B cell (primary cell): ENCODE results near the gene SEC16A.

Experiments used
- EZH2 ChIP-seq: IDR thresholded peaks from 2 replicates; pipeline ENCODE4 v1.6.1; 2012; ENCODE audit warnings: borderline replicate concordance, low read depth, mild to moderate bottlenecking, moderate library complexity, low read length; ENCODE audit not compliant: insufficient read depth, poor library complexity, severe bottlenecking
- TF ChIP-seq, protein P1 (sequence below): fragments of 200-600 bp; IDR thresholded peaks from one replicate; pipeline ENCODE4 v1.8.0; 2022; ENCODE audit warnings: antibody characterized with exemption, mild to moderate bottlenecking

DNA sequence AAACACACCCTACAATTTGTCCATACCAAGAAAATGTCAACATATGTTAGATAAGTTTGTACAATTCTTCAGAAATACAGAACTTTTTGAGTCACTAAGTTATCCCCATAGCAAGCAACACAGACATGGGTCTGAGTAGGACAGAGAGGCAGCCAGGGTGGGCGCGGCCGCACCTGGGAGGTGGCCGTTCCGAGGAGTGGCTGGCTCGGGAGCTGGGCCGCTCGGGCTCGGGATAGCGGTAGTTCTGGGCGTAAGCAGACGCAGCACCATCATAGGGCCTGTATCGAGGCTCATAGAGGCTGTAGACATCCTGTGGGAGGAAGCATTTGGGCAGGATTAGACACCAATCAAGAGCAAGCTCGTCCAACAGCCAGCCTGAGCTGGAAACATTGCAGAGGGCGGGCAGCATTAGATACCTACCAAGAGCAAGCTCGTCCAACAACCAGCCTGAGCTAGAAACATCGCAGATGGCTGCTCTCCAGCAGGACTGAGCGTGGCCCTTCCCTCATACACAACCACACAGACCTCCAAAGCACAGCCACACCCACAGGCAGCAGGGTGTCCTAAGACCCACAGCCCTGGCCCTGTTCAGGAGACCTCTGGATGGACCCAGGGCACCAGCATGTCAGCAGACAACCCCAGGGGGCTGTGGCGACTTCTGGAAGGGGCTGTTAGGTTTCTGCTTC, 10.9 kb downstream of the SEC16A start:
- TF ChIP-seq, protein P1, sequence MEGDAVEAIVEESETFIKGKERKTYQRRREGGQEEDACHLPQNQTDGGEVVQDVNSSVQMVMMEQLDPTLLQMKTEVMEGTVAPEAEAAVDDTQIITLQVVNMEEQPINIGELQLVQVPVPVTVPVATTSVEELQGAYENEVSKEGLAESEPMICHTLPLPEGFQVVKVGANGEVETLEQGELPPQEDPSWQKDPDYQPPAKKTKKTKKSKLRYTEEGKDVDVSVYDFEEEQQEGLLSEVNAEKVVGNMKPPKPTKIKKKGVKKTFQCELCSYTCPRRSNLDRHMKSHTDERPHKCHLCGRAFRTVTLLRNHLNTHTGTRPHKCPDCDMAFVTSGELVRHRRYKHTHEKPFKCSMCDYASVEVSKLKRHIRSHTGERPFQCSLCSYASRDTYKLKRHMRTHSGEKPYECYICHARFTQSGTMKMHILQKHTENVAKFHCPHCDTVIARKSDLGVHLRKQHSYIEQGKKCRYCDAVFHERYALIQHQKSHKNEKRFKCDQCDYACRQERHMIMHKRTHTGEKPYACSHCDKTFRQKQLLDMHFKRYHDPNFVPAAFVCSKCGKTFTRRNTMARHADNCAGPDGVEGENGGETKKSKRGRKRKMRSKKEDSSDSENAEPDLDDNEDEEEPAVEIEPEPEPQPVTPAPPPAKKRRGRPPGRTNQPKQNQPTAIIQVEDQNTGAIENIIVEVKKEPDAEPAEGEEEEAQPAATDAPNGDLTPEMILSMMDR = no peak
- no peak for TF ChIP-seq EZH2
